ENCODE results near the gene KNDC1. TPM values are rescaled to one million over a fixed set of nuclear protein-coding genes. Genes with fewer than 3 reads are reported as not detected.
A peak's percentile ranks its signal among the peaks of the same experiment; 100 is the strongest.

The KNDC1 gene
- total and polyA plus RNA-seq, 10 donors: 0.05 to 3.5 (median 1.0) TPM

DNA sequence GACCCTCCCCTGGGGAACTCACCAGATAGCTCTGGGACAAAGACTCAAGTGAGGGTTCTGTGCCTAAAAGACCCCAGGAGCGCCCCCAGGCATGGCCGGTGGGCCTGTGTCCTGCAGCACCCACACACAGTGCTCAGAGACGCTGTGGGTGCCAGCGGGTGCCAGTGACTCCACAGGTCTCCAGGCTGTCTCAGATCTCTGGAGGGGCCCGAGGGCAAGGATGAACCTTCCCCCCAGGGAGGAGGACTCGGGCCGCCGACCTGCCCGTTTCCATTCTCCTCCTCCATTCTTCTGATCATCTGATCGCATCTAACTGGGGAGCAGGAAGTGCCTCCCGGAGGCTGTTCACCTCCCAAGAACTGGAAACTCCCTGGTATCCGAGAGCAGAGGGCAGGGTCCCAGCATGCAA lies 115.7 kb downstream of the KNDC1 start:
- intact Hi-C loops (cut with DNase I; ENCODE audit: low total_unique reads): no loop called here
- Histone ChIP-seq H3K27me3 (replicated peaks in 1 of 7) (peaks cover 0 to 32% (median 7%) of the 10 kb centered on the region in 7 donors), H3K4me3 (peak overlapping the region; percentile 38 to 72 (median 52)), H3K27ac (peak overlapping the region; percentile 35 to 98 (median 88)), H3K4me1 (peaks cover 17 to 80% (median 64%) of the 10 kb centered on the region in 6 donors), H3K36me3 (peaks cover 2 to 56% (median 35%) of the 10 kb centered on the region in 6 donors), H3K9me3 (no peaks in the 10 kb centered on the region)
- DNase-seq: no peak
- TF ChIP-seq, protein P1, sequence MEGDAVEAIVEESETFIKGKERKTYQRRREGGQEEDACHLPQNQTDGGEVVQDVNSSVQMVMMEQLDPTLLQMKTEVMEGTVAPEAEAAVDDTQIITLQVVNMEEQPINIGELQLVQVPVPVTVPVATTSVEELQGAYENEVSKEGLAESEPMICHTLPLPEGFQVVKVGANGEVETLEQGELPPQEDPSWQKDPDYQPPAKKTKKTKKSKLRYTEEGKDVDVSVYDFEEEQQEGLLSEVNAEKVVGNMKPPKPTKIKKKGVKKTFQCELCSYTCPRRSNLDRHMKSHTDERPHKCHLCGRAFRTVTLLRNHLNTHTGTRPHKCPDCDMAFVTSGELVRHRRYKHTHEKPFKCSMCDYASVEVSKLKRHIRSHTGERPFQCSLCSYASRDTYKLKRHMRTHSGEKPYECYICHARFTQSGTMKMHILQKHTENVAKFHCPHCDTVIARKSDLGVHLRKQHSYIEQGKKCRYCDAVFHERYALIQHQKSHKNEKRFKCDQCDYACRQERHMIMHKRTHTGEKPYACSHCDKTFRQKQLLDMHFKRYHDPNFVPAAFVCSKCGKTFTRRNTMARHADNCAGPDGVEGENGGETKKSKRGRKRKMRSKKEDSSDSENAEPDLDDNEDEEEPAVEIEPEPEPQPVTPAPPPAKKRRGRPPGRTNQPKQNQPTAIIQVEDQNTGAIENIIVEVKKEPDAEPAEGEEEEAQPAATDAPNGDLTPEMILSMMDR (IDR thresholded peaks at IDR 0.05 in 8 of 11, conservative IDR thresholded peaks at IDR 0.05 in 3 of 11): peak in 5 of 11 experiments; percentile 20 to 40 (median 31)
- no peak for TF ChIP-seq POLR2A (IDR thresholded peaks at IDR 0.05)
- WGBS, 5 donors: 7 to 20% (median 10%) methylated on average over 8 to 12 of the region's 12 CpGs

Small RNA genes lying within 50 kb of the gene (microRNA-seq; reads per million reads assigned to microRNA genes)
- gene MIR202: 0 to 0.72 (median 0.35) reads per million in 3 donors

Other genes with a start within 250 kb of the KNDC1 start
- gene CFAP46, start 217.6 kb upstream of the KNDC1 start, total RNA-seq: 1 to 10 TPM in 1 of 7 donors, under 1 TPM in 5, not detected in 1; 0.09 to 1.1 (median 0.45) TPM
- under 1 TPM in 2 of 3 donors, not detected in 1; 0.03 to 0.08 TPM for gene CFAP46, start 217.6 kb upstream of the KNDC1 start, polyA plus RNA-seq
- gene ADGRA1, start 72.3 kb upstream of the KNDC1 start, total RNA-seq: under 1 TPM in 2 of 7 donors, not detected in 5; 0.26 to 0.34 TPM
- under 1 TPM in 2 of 3 donors, not detected in 1; 0.02 to 0.13 TPM for gene ADGRA1, start 72.3 kb upstream of the KNDC1 start, polyA plus RNA-seq
- gene UTF1, start 70.0 kb downstream of the KNDC1 start, total RNA-seq: under 1 TPM in 3 of 7 donors, not detected in 4; 0.41 to 0.54 (median 0.43) TPM
- under 1 TPM; 0.10 to 0.23 (median 0.13) TPM for gene UTF1, start 70.0 kb downstream of the KNDC1 start, polyA plus RNA-seq
- gene VENTX, start 77.6 kb downstream of the KNDC1 start, total RNA-seq: 10 to 100 TPM in 1 of 7 donors, 1 to 10 TPM in 6; 1.7 to 10.4 (median 3.4) TPM
- gene VENTX, start 77.6 kb downstream of the KNDC1 start, polyA plus RNA-seq: 1 to 10 TPM in 2 of 3 donors, under 1 TPM in 1; 0.76 to 6.3 (median 2.9) TPM
- gene ADAM8, start 116.6 kb downstream of the KNDC1 start, total RNA-seq: 100 to 1,000 TPM in 3 of 7 donors, 10 to 100 TPM in 4; 43.3 to 177 (median 99.1) TPM
- 10 to 100 TPM; 10.1 to 27.2 (median 20.4) TPM for gene ADAM8, start 116.6 kb downstream of the KNDC1 start, polyA plus RNA-seq
- gene TUBGCP2, start 148.7 kb downstream of the KNDC1 start, total RNA-seq: 10 to 100 TPM; 40.2 to 61.2 (median 51.9) TPM
- 100 to 1,000 TPM in 2 of 3 donors, 10 to 100 TPM in 1; 85.2 to 201 (median 132) TPM for gene TUBGCP2, start 148.7 kb downstream of the KNDC1 start, polyA plus RNA-seq
- gene ZNF511, start 148.7 kb downstream of the KNDC1 start, total RNA-seq: 10 to 100 TPM; 26.3 to 33.1 (median 29.2) TPM
- gene ZNF511, start 148.7 kb downstream of the KNDC1 start, polyA plus RNA-seq: 10 to 100 TPM; 43.3 to 50.6 (median 44.7) TPM
- gene CALY, start 176.7 kb downstream of the KNDC1 start, total RNA-seq: 1 to 10 TPM in 3 of 7 donors, under 1 TPM in 3, not detected in 1; 0.30 to 3.4 (median 0.94) TPM
- under 1 TPM; 0.04 to 0.12 (median 0.10) TPM for gene CALY, start 176.7 kb downstream of the KNDC1 start, polyA plus RNA-seq
- gene PRAP1, start 187.2 kb downstream of the KNDC1 start, total RNA-seq: not detected
- not detected for gene PRAP1, start 187.2 kb downstream of the KNDC1 start, polyA plus RNA-seq
- 10 to 100 TPM; 25.3 to 36.5 (median 27.7) TPM for gene FUOM, start 197.8 kb downstream of the KNDC1 start, total RNA-seq
- gene FUOM, start 197.8 kb downstream of the KNDC1 start, polyA plus RNA-seq: 10 to 100 TPM; 43.8 to 79.6 (median 47.9) TPM
- gene ECHS1, start 213.1 kb downstream of the KNDC1 start, total RNA-seq: 10 to 100 TPM; 29.8 to 46.2 (median 44.8) TPM
- 10 to 100 TPM; 54.8 to 81.2 (median 62.7) TPM for gene ECHS1, start 213.1 kb downstream of the KNDC1 start, polyA plus RNA-seq
- 10 to 100 TPM; 16.2 to 34.0 (median 22.8) TPM for gene PAOX, start 219.0 kb downstream of the KNDC1 start, total RNA-seq
- gene PAOX, start 219.0 kb downstream of the KNDC1 start, polyA plus RNA-seq: 10 to 100 TPM; 15.4 to 26.0 (median 19.3) TPM
- gene MTG1, start 233.9 kb downstream of the KNDC1 start, total RNA-seq: 10 to 100 TPM; 35.4 to 82.9 (median 63.7) TPM
- 100 to 1,000 TPM in 2 of 3 donors, 10 to 100 TPM in 1; 55.1 to 122 (median 101) TPM for gene MTG1, start 233.9 kb downstream of the KNDC1 start, polyA plus RNA-seq